ENCODE data around the gene NUDT21.

- TF ChIP-seq EZH2 (IDR thresholded peaks at IDR 0.05; ENCODE audit: borderline replicate concordance, control insufficient read depth, low read depth, low read length) (no peak), CTCF (IDR thresholded peaks at IDR 0.05 in 2 of 3, conservative IDR thresholded peaks at IDR 0.05 in 1 of 3; ENCODE audit: control insufficient read depth in 2 of 3, extremely low read depth in 1 of 3, insufficient read depth in 1 of 3, low read depth in 3 of 3, low read length in 3 of 3) (no peak), KAT2A (conservative IDR thresholded peaks at IDR 0.05; ENCODE audit: control insufficient read depth, low read depth, low read length) (no peak), MEF2A (IDR thresholded peaks at IDR 0.05; ENCODE audit: insufficient read depth, low read depth, low read length) (no peak), SRF (IDR thresholded peaks at IDR 0.05; ENCODE audit: low read depth in 2 of 2, low read length in 2 of 2) (no peak)
These were observed 68.7 kb downstream of the NUDT21 start for GRCh38 chr16:56382459-56382858.

Data from GM12878 (cell line).